Colonic mucosa (tissue), 4 donors: Measurements from ENCODE around the gene SMURF1. TPM values are rescaled to one million over a fixed set of nuclear protein-coding genes. Genes with fewer than 3 reads are reported as not detected.

Source experiments
- DNase-seq: peaks from one replicate; pipeline ENCODE4 v3.0.0-alpha.2; 2020
- H3K27ac ChIP-seq: fragments of 200-600 bp; one replicate; pipeline ENCODE4 v1.8.0; 2021
- H3K27me3 ChIP-seq: fragments of 200-600 bp; one replicate; pipeline ENCODE4 v1.8.0; 2021
- H3K36me3 ChIP-seq: fragments of 200-600 bp; one replicate; pipeline ENCODE4 v1.8.0; 2021
- H3K4me1 ChIP-seq: fragments of 200-600 bp; one replicate; pipeline ENCODE4 v1.8.0; 2021; ENCODE audit warnings: mild to moderate bottlenecking
- H3K4me3 ChIP-seq: fragments of 200-600 bp; one replicate; pipeline ENCODE4 v1.8.0; 2021
- H3K9ac ChIP-seq, 2 donors: one replicate each; pipeline ENCODE4 v1.7.0; 2013; ENCODE audit warnings: control low read depth in 2 of 2, low read depth in 2 of 2, low read length in 2 of 2
- H3K9me3 ChIP-seq: fragments of 200-600 bp; one replicate; pipeline ENCODE4 v1.8.0; 2021
- CTCF ChIP-seq: fragments of 200-600 bp; IDR thresholded peaks from one replicate; pipeline ENCODE4 v1.8.0; 2022; ENCODE audit warnings: antibody characterized with exemption, mild to moderate bottlenecking
- intact Hi-C: fragments of 100-400 bp; cut with DNase I; formaldehyde crosslinking; loops from one replicate; pipeline ENCODE4 v1.14.1; 2022
- total RNA-seq, 2 donors: library from RNA; stranded (reverse); fragmentation: NEBNext Ultra II Directional in 1 of 2; extraction: Animal tissue kit (Norgen Biotek cat#: 25700) in 1 of 2; gene quantifications; one replicate each; pipeline ENCODE4 v1.2.1, GENCODE V29; 2021
- donor health status: healthy.
- donor health status: DM: no; HTN: no; CAD: no.
- donor health status: DM: no; HTN: no; CAD: no.

Gene SMURF1
- total RNA-seq, 2 donors from 2014 or later: 26.8 to 35.5 TPM

GRCh38 chr7:99141334-99141733 is 2.6 kb downstream of the SMURF1 start:
- Histone ChIP-seq H3K9me3 (no peaks in the 10 kb centered on the region), H3K9ac (peak overlapping the region in 1 of 2 donors; percentile 80), H3K36me3 (no peaks in the 10 kb centered on the region), H3K27ac (peak overlapping the region; percentile 98), H3K4me3 (peak overlapping the region; percentile 96), H3K27me3 (no peaks in the 10 kb centered on the region), H3K4me1 (no peaks in the 10 kb centered on the region)
- DNase-seq: no peak
- intact Hi-C loops: loop anchor here (10.0 kb wide), 1 partner anchor 97 kb away; no protein-coding TSS in a partner anchor
- no peak for TF ChIP-seq CTCF

GRCh38 chr7:99140813-99141212 is 3.1 kb downstream of the SMURF1 start:
- TF ChIP-seq CTCF: no peak
- peak overlapping the region; percentile 98 for H3K27ac ChIP-seq
- intact Hi-C loops: loop anchor here (10.0 kb wide), 1 partner anchor 96 kb away; no protein-coding TSS in a partner anchor
- no peaks in the 10 kb centered on the region for H3K27me3 ChIP-seq
- DNase-seq: no peak
- peak overlapping the region in 1 of 2 donors; percentile 80 for H3K9ac ChIP-seq
- H3K4me3 ChIP-seq: no peak overlapping the region
- H3K9me3 ChIP-seq: no peaks in the 10 kb centered on the region
- H3K4me1 ChIP-seq: no peaks in the 10 kb centered on the region
- H3K36me3 ChIP-seq: no peaks in the 10 kb centered on the region

GRCh38 chr7:99139036-99139435 is 4.9 kb downstream of the SMURF1 start:
- H3K36me3 ChIP-seq: no peaks in the 10 kb centered on the region
- no peak overlapping the region for H3K9ac ChIP-seq
- no peak for DNase-seq
- no peak for TF ChIP-seq CTCF
- no peaks in the 10 kb centered on the region for H3K27me3 ChIP-seq
- no peaks in the 10 kb centered on the region for H3K4me1 ChIP-seq
- no peak overlapping the region for H3K27ac ChIP-seq
- intact Hi-C loops: no loop called here
- no peak overlapping the region for H3K4me3 ChIP-seq
- no peaks in the 10 kb centered on the region for H3K9me3 ChIP-seq

- no peak for TF ChIP-seq CTCF
- intact Hi-C loops: no loop called here
- Histone ChIP-seq H3K36me3 (no peaks in the 10 kb centered on the region), H3K27ac (no peak overlapping the region), H3K27me3 (no peaks in the 10 kb centered on the region), H3K9me3 (no peaks in the 10 kb centered on the region), H3K4me1 (peaks cover 5% of the 10 kb centered on the region), H3K9ac (no peak overlapping the region), H3K4me3 (no peak overlapping the region)
- no peak for DNase-seq
These were observed 6.3 kb downstream of the SMURF1 start for GRCh38 chr7:99137411-99138180.

GRCh38 chr7:99135938-99136337 is 8.0 kb downstream of the SMURF1 start:
- no peak overlapping the region for H3K4me3 ChIP-seq
- no peaks in the 10 kb centered on the region for H3K27me3 ChIP-seq
- TF ChIP-seq CTCF: no peak
- no peak overlapping the region for H3K27ac ChIP-seq
- intact Hi-C loops: no loop called here
- peaks cover 6% of the 10 kb centered on the region for H3K4me1 ChIP-seq
- no peaks in the 10 kb centered on the region for H3K9me3 ChIP-seq
- DNase-seq: no peak
- no peaks in the 10 kb centered on the region for H3K36me3 ChIP-seq
- no peak overlapping the region for H3K9ac ChIP-seq
